ENCODE data around the gene ADGRG2.

ADGRG2 gene

DNA sequence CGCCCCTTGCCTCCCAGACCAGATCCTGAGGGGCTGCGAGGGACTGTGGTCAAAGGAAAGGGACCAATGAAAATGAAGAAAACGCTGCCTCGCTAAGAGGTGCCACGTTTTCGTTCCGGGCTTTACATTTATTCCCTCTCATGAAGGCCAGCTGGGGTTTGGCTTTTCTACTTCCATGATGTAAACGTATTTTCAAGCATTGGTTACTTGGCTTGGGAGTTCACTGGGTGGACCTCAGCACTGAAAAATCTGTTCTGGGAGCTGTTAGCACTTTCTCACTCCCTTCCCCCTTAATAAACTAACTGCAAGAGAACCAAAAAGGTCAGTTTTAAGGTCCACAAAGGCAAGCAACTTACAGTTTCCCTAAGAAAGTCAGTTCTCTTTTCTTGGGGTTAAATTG is 40.6 kb upstream of the ADGRG2 start:
- no peak for ATAC-seq
- TF ChIP-seq ARNTL (CRISPR knock-in tag; IDR thresholded peaks at IDR 0.05; ENCODE audit: borderline replicate concordance, low read depth) (no peak), CREB5 (CRISPR knock-in tag; IDR thresholded peaks at IDR 0.05; ENCODE audit: low read depth) (no peak), ZNF8 (CRISPR knock-in tag; IDR thresholded peaks at IDR 0.05) (no peak), BACH2 (CRISPR knock-in tag; IDR thresholded peaks at IDR 0.05; ENCODE audit: borderline replicate concordance) (no peak)
- TF ChIP-seq, protein P1, sequence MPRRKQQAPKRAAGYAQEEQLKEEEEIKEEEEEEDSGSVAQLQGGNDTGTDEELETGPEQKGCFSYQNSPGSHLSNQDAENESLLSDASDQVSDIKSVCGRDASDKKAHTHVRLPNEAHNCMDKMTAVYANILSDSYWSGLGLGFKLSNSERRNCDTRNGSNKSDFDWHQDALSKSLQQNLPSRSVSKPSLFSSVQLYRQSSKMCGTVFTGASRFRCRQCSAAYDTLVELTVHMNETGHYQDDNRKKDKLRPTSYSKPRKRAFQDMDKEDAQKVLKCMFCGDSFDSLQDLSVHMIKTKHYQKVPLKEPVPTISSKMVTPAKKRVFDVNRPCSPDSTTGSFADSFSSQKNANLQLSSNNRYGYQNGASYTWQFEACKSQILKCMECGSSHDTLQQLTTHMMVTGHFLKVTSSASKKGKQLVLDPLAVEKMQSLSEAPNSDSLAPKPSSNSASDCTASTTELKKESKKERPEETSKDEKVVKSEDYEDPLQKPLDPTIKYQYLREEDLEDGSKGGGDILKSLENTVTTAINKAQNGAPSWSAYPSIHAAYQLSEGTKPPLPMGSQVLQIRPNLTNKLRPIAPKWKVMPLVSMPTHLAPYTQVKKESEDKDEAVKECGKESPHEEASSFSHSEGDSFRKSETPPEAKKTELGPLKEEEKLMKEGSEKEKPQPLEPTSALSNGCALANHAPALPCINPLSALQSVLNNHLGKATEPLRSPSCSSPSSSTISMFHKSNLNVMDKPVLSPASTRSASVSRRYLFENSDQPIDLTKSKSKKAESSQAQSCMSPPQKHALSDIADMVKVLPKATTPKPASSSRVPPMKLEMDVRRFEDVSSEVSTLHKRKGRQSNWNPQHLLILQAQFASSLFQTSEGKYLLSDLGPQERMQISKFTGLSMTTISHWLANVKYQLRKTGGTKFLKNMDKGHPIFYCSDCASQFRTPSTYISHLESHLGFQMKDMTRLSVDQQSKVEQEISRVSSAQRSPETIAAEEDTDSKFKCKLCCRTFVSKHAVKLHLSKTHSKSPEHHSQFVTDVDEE (CRISPR knock-in tag; IDR thresholded peaks at IDR 0.05) = no peak
- TF ChIP-seq, protein P2, sequence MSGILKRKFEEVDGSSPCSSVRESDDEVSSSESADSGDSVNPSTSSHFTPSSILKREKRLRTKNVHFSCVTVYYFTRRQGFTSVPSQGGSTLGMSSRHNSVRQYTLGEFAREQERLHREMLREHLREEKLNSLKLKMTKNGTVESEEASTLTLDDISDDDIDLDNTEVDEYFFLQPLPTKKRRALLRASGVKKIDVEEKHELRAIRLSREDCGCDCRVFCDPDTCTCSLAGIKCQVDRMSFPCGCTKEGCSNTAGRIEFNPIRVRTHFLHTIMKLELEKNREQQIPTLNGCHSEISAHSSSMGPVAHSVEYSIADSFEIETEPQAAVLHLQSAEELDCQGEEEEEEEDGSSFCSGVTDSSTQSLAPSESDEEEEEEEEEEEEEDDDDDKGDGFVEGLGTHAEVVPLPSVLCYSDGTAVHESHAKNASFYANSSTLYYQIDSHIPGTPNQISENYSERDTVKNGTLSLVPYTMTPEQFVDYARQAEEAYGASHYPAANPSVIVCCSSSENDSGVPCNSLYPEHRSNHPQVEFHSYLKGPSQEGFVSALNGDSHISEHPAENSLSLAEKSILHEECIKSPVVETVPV (CRISPR knock-in tag; IDR thresholded peaks at IDR 0.05) = no peak

DNA sequence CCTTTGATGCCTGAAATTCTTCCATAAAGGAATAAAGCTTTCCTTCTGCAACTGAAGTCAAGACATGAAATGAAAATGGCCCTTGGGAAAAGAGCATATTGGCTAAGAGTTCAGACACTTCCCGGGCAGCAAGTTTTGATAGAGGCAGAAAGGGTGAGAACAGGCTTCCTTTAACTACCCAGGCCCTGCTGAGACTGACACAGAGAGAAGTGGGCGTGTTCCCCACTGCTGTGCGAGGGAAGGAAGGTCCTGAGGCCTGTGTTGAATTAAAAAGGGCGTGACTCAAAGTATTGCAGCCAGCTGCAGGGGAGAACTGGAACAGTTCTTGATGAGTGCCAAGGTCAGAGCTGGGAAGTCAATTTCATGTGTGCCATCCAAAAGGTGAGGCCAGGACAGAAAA is 33.9 kb upstream of the ADGRG2 start:
- TF ChIP-seq ARNTL (CRISPR knock-in tag; IDR thresholded peaks at IDR 0.05; ENCODE audit: borderline replicate concordance, low read depth) = no peak
- no peak for TF ChIP-seq RARB (CRISPR knock-in tag; IDR thresholded peaks at IDR 0.05)
- TF ChIP-seq ZFP30 (CRISPR knock-in tag; IDR thresholded peaks at IDR 0.05) = no peak
- TF ChIP-seq CREB5 (CRISPR knock-in tag; IDR thresholded peaks at IDR 0.05; ENCODE audit: low read depth) = no peak
- no peak for TF ChIP-seq OSR1 (CRISPR knock-in tag; IDR thresholded peaks at IDR 0.05)
- TF ChIP-seq GLIS3 (CRISPR knock-in tag; IDR thresholded peaks at IDR 0.05) = no peak
- TF ChIP-seq ZNF70 (CRISPR knock-in tag; IDR thresholded peaks at IDR 0.05) = no peak
- no peak for TF ChIP-seq ZFP3 (CRISPR knock-in tag; IDR thresholded peaks at IDR 0.05)
- no peak for TF ChIP-seq ESRRG (CRISPR knock-in tag; IDR thresholded peaks at IDR 0.05)
- TF ChIP-seq BACH2 (CRISPR knock-in tag; IDR thresholded peaks at IDR 0.05; ENCODE audit: borderline replicate concordance) = no peak
- TF ChIP-seq TOX (CRISPR knock-in tag; IDR thresholded peaks at IDR 0.05; ENCODE audit: borderline replicate concordance) = no peak
- TF ChIP-seq ZNF565 (CRISPR knock-in tag; conservative IDR thresholded peaks at IDR 0.05; ENCODE audit: low read depth) = no peak
- TF ChIP-seq, protein P3, sequence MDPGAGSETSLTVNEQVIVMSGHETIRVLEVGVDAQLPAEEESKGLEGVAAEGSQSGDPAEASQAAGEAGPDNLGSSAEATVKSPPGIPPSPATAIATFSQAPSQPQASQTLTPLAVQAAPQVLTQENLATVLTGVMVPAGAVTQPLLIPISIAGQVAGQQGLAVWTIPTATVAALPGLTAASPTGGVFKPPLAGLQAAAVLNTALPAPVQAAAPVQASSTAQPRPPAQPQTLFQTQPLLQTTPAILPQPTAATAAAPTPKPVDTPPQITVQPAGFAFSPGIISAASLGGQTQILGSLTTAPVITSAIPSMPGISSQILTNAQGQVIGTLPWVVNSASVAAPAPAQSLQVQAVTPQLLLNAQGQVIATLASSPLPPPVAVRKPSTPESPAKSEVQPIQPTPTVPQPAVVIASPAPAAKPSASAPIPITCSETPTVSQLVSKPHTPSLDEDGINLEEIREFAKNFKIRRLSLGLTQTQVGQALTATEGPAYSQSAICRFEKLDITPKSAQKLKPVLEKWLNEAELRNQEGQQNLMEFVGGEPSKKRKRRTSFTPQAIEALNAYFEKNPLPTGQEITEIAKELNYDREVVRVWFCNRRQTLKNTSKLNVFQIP (CRISPR knock-in tag; IDR thresholded peaks at IDR 0.05; ENCODE audit: borderline replicate concordance, low read depth) = no peak
- TF ChIP-seq, protein P1 (CRISPR knock-in tag; IDR thresholded peaks at IDR 0.05) = no peak
- TF ChIP-seq SNAI2 (CRISPR knock-in tag; IDR thresholded peaks at IDR 0.05) = no peak
- TF ChIP-seq ISL1 (CRISPR knock-in tag; IDR thresholded peaks at IDR 0.05) = no peak
- TF ChIP-seq, protein P4, sequence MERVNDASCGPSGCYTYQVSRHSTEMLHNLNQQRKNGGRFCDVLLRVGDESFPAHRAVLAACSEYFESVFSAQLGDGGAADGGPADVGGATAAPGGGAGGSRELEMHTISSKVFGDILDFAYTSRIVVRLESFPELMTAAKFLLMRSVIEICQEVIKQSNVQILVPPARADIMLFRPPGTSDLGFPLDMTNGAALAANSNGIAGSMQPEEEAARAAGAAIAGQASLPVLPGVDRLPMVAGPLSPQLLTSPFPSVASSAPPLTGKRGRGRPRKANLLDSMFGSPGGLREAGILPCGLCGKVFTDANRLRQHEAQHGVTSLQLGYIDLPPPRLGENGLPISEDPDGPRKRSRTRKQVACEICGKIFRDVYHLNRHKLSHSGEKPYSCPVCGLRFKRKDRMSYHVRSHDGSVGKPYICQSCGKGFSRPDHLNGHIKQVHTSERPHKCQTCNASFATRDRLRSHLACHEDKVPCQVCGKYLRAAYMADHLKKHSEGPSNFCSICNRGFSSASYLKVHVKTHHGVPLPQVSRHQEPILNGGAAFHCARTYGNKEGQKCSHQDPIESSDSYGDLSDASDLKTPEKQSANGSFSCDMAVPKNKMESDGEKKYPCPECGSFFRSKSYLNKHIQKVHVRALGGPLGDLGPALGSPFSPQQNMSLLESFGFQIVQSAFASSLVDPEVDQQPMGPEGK (CRISPR knock-in tag; IDR thresholded peaks at IDR 0.05; ENCODE audit: borderline replicate concordance) = no peak
- TF ChIP-seq, protein P2 (CRISPR knock-in tag; IDR thresholded peaks at IDR 0.05) = no peak
- TF ChIP-seq PPARA (CRISPR knock-in tag; IDR thresholded peaks at IDR 0.05; ENCODE audit: borderline replicate concordance) = no peak
- no peak for TF ChIP-seq CSDC2 (CRISPR knock-in tag; IDR thresholded peaks at IDR 0.05)
- no peak for ATAC-seq

Data from SK-N-SH treated with all-trans-retinoic acid at 6 μM for 48 hours (cell line).